ENCODE data around the gene RBM26.

DNA sequence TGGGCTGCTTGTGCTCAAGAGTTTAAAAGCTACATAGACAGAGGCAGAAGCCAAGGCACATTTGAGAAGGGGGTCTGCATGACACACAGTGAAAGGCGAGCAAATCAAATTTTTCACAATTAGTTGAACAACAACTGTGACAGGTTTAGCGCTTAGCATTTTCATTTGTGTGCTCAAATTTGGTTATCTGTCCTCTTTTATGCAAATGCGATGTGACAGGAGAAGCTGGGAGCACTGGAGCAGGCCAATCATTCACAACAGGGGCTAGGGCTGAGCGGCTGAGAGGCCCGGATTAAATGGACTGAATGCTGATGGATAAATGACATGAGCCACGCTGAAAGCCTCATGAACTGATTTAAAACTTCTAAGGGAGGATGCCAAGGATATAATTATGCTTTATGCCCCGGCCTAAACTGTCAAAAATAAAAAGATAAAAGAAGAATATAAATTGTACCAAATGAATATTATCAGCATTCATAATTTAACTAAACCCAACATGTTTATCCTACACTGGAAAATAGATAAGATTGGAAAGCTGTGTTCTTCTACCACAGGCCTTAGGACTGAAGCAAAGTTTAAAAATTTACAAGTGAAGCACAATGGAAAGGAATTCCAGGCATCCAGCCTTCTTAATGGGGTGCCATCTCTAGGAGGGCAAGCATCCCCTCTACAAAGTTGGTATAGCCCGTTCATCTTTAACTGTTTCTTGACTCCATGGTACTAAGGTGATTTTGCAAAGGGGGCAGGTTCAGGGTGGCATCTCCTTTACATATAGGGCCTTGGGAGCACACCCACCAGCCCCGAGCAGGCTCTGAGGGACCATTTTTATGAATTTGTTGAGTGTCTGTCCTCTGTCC lies 117.9 kb downstream of the RBM26 start:
- TF ChIP-seq, protein P1, sequence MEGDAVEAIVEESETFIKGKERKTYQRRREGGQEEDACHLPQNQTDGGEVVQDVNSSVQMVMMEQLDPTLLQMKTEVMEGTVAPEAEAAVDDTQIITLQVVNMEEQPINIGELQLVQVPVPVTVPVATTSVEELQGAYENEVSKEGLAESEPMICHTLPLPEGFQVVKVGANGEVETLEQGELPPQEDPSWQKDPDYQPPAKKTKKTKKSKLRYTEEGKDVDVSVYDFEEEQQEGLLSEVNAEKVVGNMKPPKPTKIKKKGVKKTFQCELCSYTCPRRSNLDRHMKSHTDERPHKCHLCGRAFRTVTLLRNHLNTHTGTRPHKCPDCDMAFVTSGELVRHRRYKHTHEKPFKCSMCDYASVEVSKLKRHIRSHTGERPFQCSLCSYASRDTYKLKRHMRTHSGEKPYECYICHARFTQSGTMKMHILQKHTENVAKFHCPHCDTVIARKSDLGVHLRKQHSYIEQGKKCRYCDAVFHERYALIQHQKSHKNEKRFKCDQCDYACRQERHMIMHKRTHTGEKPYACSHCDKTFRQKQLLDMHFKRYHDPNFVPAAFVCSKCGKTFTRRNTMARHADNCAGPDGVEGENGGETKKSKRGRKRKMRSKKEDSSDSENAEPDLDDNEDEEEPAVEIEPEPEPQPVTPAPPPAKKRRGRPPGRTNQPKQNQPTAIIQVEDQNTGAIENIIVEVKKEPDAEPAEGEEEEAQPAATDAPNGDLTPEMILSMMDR (conservative IDR thresholded peaks at IDR 0.05 in 1 of 2, IDR thresholded peaks at IDR 0.05 in 1 of 2; ENCODE audit: extremely low read depth in 1 of 2, insufficient read depth in 1 of 2, low read depth in 1 of 2, low read length in 2 of 2) = no peak
- no peak for TF ChIP-seq EZH2 (IDR thresholded peaks at IDR 0.05; ENCODE audit: borderline replicate concordance, low read length)

All from mammary epithelial cell (primary cell).